GM11168 (cell line): Measurements from ENCODE around the gene NCBP2.

ENCODE experiments used
- in situ Hi-C: fragments of 300-500 bp; cut with MboI; formaldehyde crosslinking; loops from one replicate; pipeline ENCODE4 v1.12.0; 2022; ENCODE audit warnings: low sequenced_read_pairs; ENCODE audit not compliant: unreplicated experiment

NCBP2 gene

GRCh38 chr3:196969660-196970546, 27.6 kb upstream of the NCBP2 start:
- in situ Hi-C loops = loop anchor here (5.0 kb wide), 1 partner anchor 128 kb away; no protein-coding TSS in a partner anchor

GRCh38 chr3:196969134-196969659, 26.9 kb upstream of the NCBP2 start:
- in situ Hi-C loops = no loop called here

GRCh38 chr3:196968233-196969133, 26.2 kb upstream of the NCBP2 start, which contains the start of gene PIGZ:
Gene PIGZ (minus strand): TSS chr3:196968833. CDS start chr3:196952031, 16,802 bp downstream.
- in situ Hi-C loops = no loop called here

- in situ Hi-C loops = no loop called here
These were observed 25.3 kb upstream of the NCBP2 start for GRCh38 chr3:196967412-196968232.

GRCh38 chr3:196966526-196967401, 24.4 kb upstream of the NCBP2 start:
- in situ Hi-C loops = no loop called here

- in situ Hi-C loops = no loop called here
These were observed 23.5 kb upstream of the NCBP2 start for GRCh38 chr3:196965804-196966173.

GRCh38 chr3:196965112-196965803, 22.9 kb upstream of the NCBP2 start:
- in situ Hi-C loops = no loop called here

- in situ Hi-C loops = no loop called here
These were observed 21.3 kb upstream of the NCBP2 start for GRCh38 chr3:196963631-196963953.

GRCh38 chr3:196962930-196963630, 20.8 kb upstream of the NCBP2 start:
- in situ Hi-C loops = no loop called here

- in situ Hi-C loops = no loop called here
These were observed 20.0 kb upstream of the NCBP2 start for GRCh38 chr3:196962108-196962929.

- in situ Hi-C loops = no loop called here
These were observed 12.5 kb upstream of the NCBP2 start for GRCh38 chr3:196954832-196955231.

GRCh38 chr3:196951371-196951770, 9.0 kb upstream of the NCBP2 start:
- in situ Hi-C loops = no loop called here

- in situ Hi-C loops = no loop called here
These were observed 7.4 kb upstream of the NCBP2 start for GRCh38 chr3:196949750-196950149.

GRCh38 chr3:196949285-196949619, 6.9 kb upstream of the NCBP2 start:
- in situ Hi-C loops = no loop called here

GRCh38 chr3:196948442-196949284, 6.3 kb upstream of the NCBP2 start:
- in situ Hi-C loops = no loop called here

- in situ Hi-C loops = no loop called here
These were observed 5.6 kb upstream of the NCBP2 start for GRCh38 chr3:196947860-196948441.
